Prostate gland (tissue), 2 donors: Measurements from ENCODE around the gene RAB3B.

Experiments used
- CTCF ChIP-seq, 4 experiments: fragments of 200-600 bp in 2 of 4; fragments of 450-650 bp in 2 of 4; sonication (generic) in 2 of 4; IDR thresholded peaks; 1 replicate in 3 of 4; 2 replicates in 1 of 4; pipeline ENCODE4 v1.5.1; 2016 to 2019; ENCODE audit warnings: antibody characterized with exemption in 4 of 4, mild to moderate bottlenecking in 2 of 4, moderate library complexity in 2 of 4
- POLR2A ChIP-seq: fragments of 450-650 bp; IDR thresholded peaks from one replicate; pipeline ENCODE4 v1.6.1; 2016; ENCODE audit warnings: antibody characterized with exemption, mild to moderate bottlenecking

- TF ChIP-seq CTCF (IDR thresholded peaks at IDR 0.05): no peak
- TF ChIP-seq POLR2A: no peak
Measured at GRCh38 chr1:51960262-51960661, 30.2 kb downstream of the RAB3B start.
